ENCODE data around the gene HS6ST3. TPM values are rescaled to one million over a fixed set of nuclear protein-coding genes. Genes with fewer than 3 reads are reported as not detected.

The HS6ST3 gene
- total and polyA plus RNA-seq, 2 experiments from 2014 or later = 0.11 TPM; not detected in 1

- Histone ChIP-seq H3K9ac (no peak overlapping the region), H3K4me3 (no peak overlapping the region), H3K9me2 (ENCODE audit: insufficient read depth) (no peaks in the 10 kb centered on the region), H3K36me3 (ENCODE audit: low read depth) (no peaks in the 10 kb centered on the region), H3F3A (ENCODE audit: insufficient read depth) (no peaks in the 10 kb centered on the region), H4K20me1 (ENCODE audit: insufficient read depth) (no peaks in the 10 kb centered on the region), H3K79me2 (ENCODE audit: insufficient read depth) (no peaks in the 10 kb centered on the region), H3K4me2 (ENCODE audit: unreplicated experiment) (no peak overlapping the region), H3K27ac (no peak overlapping the region), H3K9me3 (ENCODE audit: low read depth) (no peaks in the 10 kb centered on the region), H2AFZ (no peak overlapping the region), H3K4me1 (ENCODE audit: insufficient read depth) (no peaks in the 10 kb centered on the region), H3K27me3 (replicated peaks; ENCODE audit: insufficient read depth) (no peaks in the 10 kb centered on the region)
- WGBS, 2 experiments (ENCODE audit: low coverage in 1 of 2, low lambda C conversion rate in 2 of 2, missing lambda C conversion rate in 2 of 2) = 20 to 44% methylated on average over 1 of the region's 1 CpG
- DNase-seq = no peak
- in situ Hi-C loops (cut with MboI) = no loop called here
- no peak for TF ChIP-seq EZH2phosphoT487 (IDR thresholded peaks at IDR 0.05; ENCODE audit: insufficient read depth, low read depth)
- TF ChIP-seq EZH2 (IDR thresholded peaks at IDR 0.05; ENCODE audit: insufficient read depth, poor library complexity, severe bottlenecking) = no peak
These were observed 159.1 kb downstream of the HS6ST3 start for GRCh38 chr13:96248996-96249395.

DNA sequence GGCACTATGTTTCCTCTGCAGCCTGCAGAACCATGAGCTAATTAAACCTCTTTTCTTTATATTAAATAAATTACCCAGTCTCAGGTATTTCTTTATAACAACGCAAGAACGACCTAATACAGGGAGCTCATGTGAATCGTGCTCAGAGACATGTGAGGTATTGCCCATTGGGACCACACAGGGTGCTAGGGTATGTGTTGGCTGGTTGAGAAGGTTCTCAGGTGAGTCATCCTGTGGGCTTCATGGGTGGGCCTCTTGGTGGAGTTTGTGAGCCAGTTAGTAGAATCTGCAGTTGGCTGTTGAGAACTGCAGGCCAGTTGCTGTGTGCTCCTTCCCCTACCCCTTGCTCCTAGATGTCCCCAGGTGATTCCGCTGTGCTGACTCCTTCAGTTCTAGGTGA lies 163.0 kb downstream of the HS6ST3 start:
- Histone ChIP-seq H3K4me1 (ENCODE audit: insufficient read depth) (no peaks in the 10 kb centered on the region), H3K79me2 (ENCODE audit: insufficient read depth) (no peaks in the 10 kb centered on the region), H3K9me3 (ENCODE audit: low read depth) (no peaks in the 10 kb centered on the region), H3K36me3 (ENCODE audit: low read depth) (no peaks in the 10 kb centered on the region), H2AFZ (no peak overlapping the region), H3F3A (ENCODE audit: insufficient read depth) (no peaks in the 10 kb centered on the region), H3K9ac (no peak overlapping the region), H3K9me2 (ENCODE audit: insufficient read depth) (no peaks in the 10 kb centered on the region), H3K27ac (no peak overlapping the region), H3K4me3 (no peak overlapping the region), H3K27me3 (replicated peaks; ENCODE audit: insufficient read depth) (no peaks in the 10 kb centered on the region), H3K4me2 (ENCODE audit: unreplicated experiment) (no peak overlapping the region), H4K20me1 (ENCODE audit: insufficient read depth) (no peaks in the 10 kb centered on the region)
- TF ChIP-seq EZH2phosphoT487 (IDR thresholded peaks at IDR 0.05; ENCODE audit: insufficient read depth, low read depth) (no peak), EZH2 (IDR thresholded peaks at IDR 0.05; ENCODE audit: insufficient read depth, poor library complexity, severe bottlenecking) (no peak)
- WGBS, 2 experiments (ENCODE audit: low coverage in 1 of 2, low lambda C conversion rate in 2 of 2, missing lambda C conversion rate in 2 of 2) = 63 to 64% methylated on average over 4 of the region's 4 CpGs
- DNase-seq = no peak
- in situ Hi-C loops (cut with MboI) = no loop called here

- Histone ChIP-seq H3F3A (ENCODE audit: insufficient read depth) (no peaks in the 10 kb centered on the region), H3K4me1 (ENCODE audit: insufficient read depth) (no peaks in the 10 kb centered on the region), H3K27ac (no peak overlapping the region), H3K79me2 (ENCODE audit: insufficient read depth) (no peaks in the 10 kb centered on the region), H3K4me3 (no peak overlapping the region), H3K9ac (no peak overlapping the region), H3K9me2 (ENCODE audit: insufficient read depth) (no peaks in the 10 kb centered on the region), H3K36me3 (ENCODE audit: low read depth) (no peaks in the 10 kb centered on the region), H3K4me2 (ENCODE audit: unreplicated experiment) (no peak overlapping the region), H2AFZ (no peak overlapping the region), H3K9me3 (ENCODE audit: low read depth) (no peaks in the 10 kb centered on the region), H3K27me3 (replicated peaks; ENCODE audit: insufficient read depth) (no peaks in the 10 kb centered on the region), H4K20me1 (ENCODE audit: insufficient read depth) (no peaks in the 10 kb centered on the region)
- no peak for TF ChIP-seq EZH2phosphoT487 (IDR thresholded peaks at IDR 0.05; ENCODE audit: insufficient read depth, low read depth)
- no peak for TF ChIP-seq EZH2 (IDR thresholded peaks at IDR 0.05; ENCODE audit: insufficient read depth, poor library complexity, severe bottlenecking)
- 9 to 16% methylated on average over 1 of the region's 1 CpG for WGBS, 2 experiments (ENCODE audit: low coverage in 1 of 2, low lambda C conversion rate in 2 of 2, missing lambda C conversion rate in 2 of 2)
- DNase-seq = no peak
- in situ Hi-C loops (cut with MboI) = no loop called here
These were observed 183.3 kb downstream of the HS6ST3 start for GRCh38 chr13:96273196-96273595.

GRCh38 chr13:96274046-96274445 lies 184.1 kb downstream of the HS6ST3 start:
- Histone ChIP-seq H3K36me3 (ENCODE audit: low read depth) (no peaks in the 10 kb centered on the region), H2AFZ (no peak overlapping the region), H3K4me3 (no peak overlapping the region), H3K4me1 (ENCODE audit: insufficient read depth) (no peaks in the 10 kb centered on the region), H3K27me3 (replicated peaks; ENCODE audit: insufficient read depth) (no peaks in the 10 kb centered on the region), H3K27ac (no peak overlapping the region), H3F3A (ENCODE audit: insufficient read depth) (no peaks in the 10 kb centered on the region), H3K79me2 (ENCODE audit: insufficient read depth) (no peaks in the 10 kb centered on the region), H4K20me1 (ENCODE audit: insufficient read depth) (no peaks in the 10 kb centered on the region), H3K9me2 (ENCODE audit: insufficient read depth) (no peaks in the 10 kb centered on the region), H3K9ac (no peak overlapping the region), H3K4me2 (ENCODE audit: unreplicated experiment) (no peak overlapping the region), H3K9me3 (ENCODE audit: low read depth) (no peaks in the 10 kb centered on the region)
- no peak for TF ChIP-seq EZH2phosphoT487 (IDR thresholded peaks at IDR 0.05; ENCODE audit: insufficient read depth, low read depth)
- TF ChIP-seq EZH2 (IDR thresholded peaks at IDR 0.05; ENCODE audit: insufficient read depth, poor library complexity, severe bottlenecking) = no peak
- 51 to 57% methylated on average over 2 of the region's 2 CpGs for WGBS, 2 experiments (ENCODE audit: low coverage in 1 of 2, low lambda C conversion rate in 2 of 2, missing lambda C conversion rate in 2 of 2)
- in situ Hi-C loops (cut with MboI) = no loop called here
- DNase-seq = no peak

- no peak overlapping the region for H2AFZ ChIP-seq
- no peaks in the 10 kb centered on the region for H3K27me3 ChIP-seq (replicated peaks; ENCODE audit: insufficient read depth)
- in situ Hi-C loops (cut with MboI) = no loop called here
- no peaks in the 10 kb centered on the region for H3K79me2 ChIP-seq (ENCODE audit: insufficient read depth)
- no peaks in the 10 kb centered on the region for H4K20me1 ChIP-seq (ENCODE audit: insufficient read depth)
- no peak overlapping the region for H3K4me2 ChIP-seq (ENCODE audit: unreplicated experiment)
- no peak overlapping the region for H3K9ac ChIP-seq
- no peaks in the 10 kb centered on the region for H3K9me2 ChIP-seq (ENCODE audit: insufficient read depth)
- H3F3A ChIP-seq (ENCODE audit: insufficient read depth) = no peaks in the 10 kb centered on the region
- no peaks in the 10 kb centered on the region for H3K4me1 ChIP-seq (ENCODE audit: insufficient read depth)
- no peak for DNase-seq
- H3K4me3 ChIP-seq = no peak overlapping the region
- TF ChIP-seq EZH2 (IDR thresholded peaks at IDR 0.05; ENCODE audit: insufficient read depth, poor library complexity, severe bottlenecking) (no peak), EZH2phosphoT487 (IDR thresholded peaks at IDR 0.05; ENCODE audit: insufficient read depth, low read depth) (no peak)
- H3K27ac ChIP-seq = no peak overlapping the region
- H3K36me3 ChIP-seq (ENCODE audit: low read depth) = no peaks in the 10 kb centered on the region
- 60 to 69% methylated on average over 3 of the region's 3 CpGs for WGBS, 2 experiments (ENCODE audit: low coverage in 1 of 2, low lambda C conversion rate in 2 of 2, missing lambda C conversion rate in 2 of 2)
- H3K9me3 ChIP-seq (ENCODE audit: low read depth) = no peaks in the 10 kb centered on the region
These were observed 190.0 kb downstream of the HS6ST3 start for GRCh38 chr13:96279904-96280303.

Data from GM23248 (cell line).